Retinal pigment epithelial cell (primary cell): ENCODE measurements around the gene ZBTB38.

ENCODE experiments used
- DNase-seq: peaks from one replicate; pipeline ENCODE4 v3.0.0-alpha.2; 2010; ENCODE audit warnings: low read depth
- H3K4me3 ChIP-seq: 2 replicates; pipeline ENCODE4 v1.5.1; 2011; ENCODE audit warnings: mild to moderate bottlenecking, low read length, control low read depth, moderate library complexity
- CTCF ChIP-seq: conservative IDR thresholded peaks from 2 replicates; pipeline ENCODE4 v1.5.1; 2011; ENCODE audit warnings: low read depth, low read length, control low read depth, inconsistent platforms

The ZBTB38 gene

GRCh38 chr3:141334627-141335250, 33.6 kb upstream of the ZBTB38 start:
- DNase-seq = no peak
- H3K4me3 ChIP-seq = no peak overlapping the region
- no peak for TF ChIP-seq CTCF

GRCh38 chr3:141335531-141336061, 32.7 kb upstream of the ZBTB38 start:
- no peak overlapping the region for H3K4me3 ChIP-seq
- no peak for TF ChIP-seq CTCF
- no peak for DNase-seq

- TF ChIP-seq CTCF = no peak
- no peak for DNase-seq
- H3K4me3 ChIP-seq = no peak overlapping the region
Measured at GRCh38 chr3:141336672-141337522, 31.4 kb upstream of the ZBTB38 start.

GRCh38 chr3:141337523-141337854, 30.8 kb upstream of the ZBTB38 start:
- TF ChIP-seq CTCF = no peak
- H3K4me3 ChIP-seq = no peak overlapping the region

GRCh38 chr3:141337991-141338390, 30.3 kb upstream of the ZBTB38 start:
- H3K4me3 ChIP-seq = no peak overlapping the region
- no peak for TF ChIP-seq CTCF
- DNase-seq = no peak

More at GRCh38 chr3:141337523-141337854, 30.8 kb upstream of the ZBTB38 start:
- DNase-seq = no peak

GRCh38 chr3:141338881-141339280, 29.4 kb upstream of the ZBTB38 start:
- no peak overlapping the region for H3K4me3 ChIP-seq
- TF ChIP-seq CTCF = no peak
- no peak for DNase-seq

- H3K4me3 ChIP-seq = no peak overlapping the region
- TF ChIP-seq CTCF = no peak
- DNase-seq = no peak
Measured at GRCh38 chr3:141341536-141341935, 26.8 kb upstream of the ZBTB38 start.
